ENCODE measurements around the gene MRPS27. TPM values are rescaled to one million over a fixed set of nuclear protein-coding genes. Genes with fewer than 3 reads are reported as not detected.
A peak's percentile ranks its signal among the peaks of the same experiment; 100 is the strongest.

MRPS27 gene
- total RNA-seq, 2 donors from 2014 or later, result 42.9 to 58.8 TPM

DNA sequence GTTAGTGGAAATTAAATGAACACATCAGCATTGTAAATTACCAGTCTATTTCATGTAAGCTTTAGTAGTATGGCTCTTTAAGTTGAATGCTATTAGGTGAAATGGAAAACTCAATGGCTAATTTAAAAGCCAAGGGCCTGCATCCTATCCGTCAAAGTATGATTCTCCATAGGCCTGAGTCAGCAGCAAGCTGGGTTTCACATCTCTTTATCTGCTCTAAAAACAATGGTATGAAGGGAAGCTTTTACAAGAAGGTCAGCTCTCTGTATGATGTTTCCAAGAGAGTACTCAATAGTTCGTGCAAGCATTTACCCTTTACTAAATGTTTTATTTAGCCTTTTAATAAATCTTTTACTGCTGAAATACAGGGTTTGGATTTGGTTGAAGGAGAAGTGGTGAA lies 149.9 kb downstream of the MRPS27 start:
- TF ChIP-seq, protein P1, sequence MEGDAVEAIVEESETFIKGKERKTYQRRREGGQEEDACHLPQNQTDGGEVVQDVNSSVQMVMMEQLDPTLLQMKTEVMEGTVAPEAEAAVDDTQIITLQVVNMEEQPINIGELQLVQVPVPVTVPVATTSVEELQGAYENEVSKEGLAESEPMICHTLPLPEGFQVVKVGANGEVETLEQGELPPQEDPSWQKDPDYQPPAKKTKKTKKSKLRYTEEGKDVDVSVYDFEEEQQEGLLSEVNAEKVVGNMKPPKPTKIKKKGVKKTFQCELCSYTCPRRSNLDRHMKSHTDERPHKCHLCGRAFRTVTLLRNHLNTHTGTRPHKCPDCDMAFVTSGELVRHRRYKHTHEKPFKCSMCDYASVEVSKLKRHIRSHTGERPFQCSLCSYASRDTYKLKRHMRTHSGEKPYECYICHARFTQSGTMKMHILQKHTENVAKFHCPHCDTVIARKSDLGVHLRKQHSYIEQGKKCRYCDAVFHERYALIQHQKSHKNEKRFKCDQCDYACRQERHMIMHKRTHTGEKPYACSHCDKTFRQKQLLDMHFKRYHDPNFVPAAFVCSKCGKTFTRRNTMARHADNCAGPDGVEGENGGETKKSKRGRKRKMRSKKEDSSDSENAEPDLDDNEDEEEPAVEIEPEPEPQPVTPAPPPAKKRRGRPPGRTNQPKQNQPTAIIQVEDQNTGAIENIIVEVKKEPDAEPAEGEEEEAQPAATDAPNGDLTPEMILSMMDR (IDR thresholded peaks at IDR 0.05), result no peak
- peaks cover 14 to 93% of the 10 kb centered on the region in 2 donors for H3K4me1 ChIP-seq (ENCODE audit: control insufficient read depth in 1 of 2, low read depth in 2 of 2)
- ATAC-seq (ENCODE audit: insufficient number of reproducible peaks, low FRiP score, low read depth) (no peak), DNase-seq (ENCODE audit: low spot score) (no peak)
- no peaks in the 10 kb centered on the region for H3K36me3 ChIP-seq
- H3K4me3 ChIP-seq, result no peak overlapping the region
- peak overlapping the region; percentile 66 to 71 for H3K27ac ChIP-seq
- H3K27me3 ChIP-seq (replicated peaks; ENCODE audit: insufficient read depth), result no peaks in the 10 kb centered on the region
- H3K9me3 ChIP-seq, result no peaks in the 10 kb centered on the region

Other genes starting within 250 kb of the MRPS27 start
- 1,000 to 10,000 TPM in 1 of 2 donors, 100 to 1,000 TPM in 1; 616 to 1,045 TPM for gene MAP1B, start 212.8 kb downstream of the MRPS27 start, total RNA-seq
- 1 to 10 TPM; 2.8 to 5.3 TPM for gene PTCD2, start 133 bp upstream of the MRPS27 start, total RNA-seq
- gene ZNF366, start 187.2 kb upstream of the MRPS27 start, total RNA-seq, result 1 to 10 TPM; 2.2 to 3.1 TPM